ENCODE results near the gene PACRG. TPM values are rescaled to one million over a fixed set of nuclear protein-coding genes. Genes with fewer than 3 reads are reported as not detected.

PACRG gene
- total and polyA plus RNA-seq, 8 donors = 1.8 to 28.6 (median 3.2) TPM; not detected in 2

DNA sequence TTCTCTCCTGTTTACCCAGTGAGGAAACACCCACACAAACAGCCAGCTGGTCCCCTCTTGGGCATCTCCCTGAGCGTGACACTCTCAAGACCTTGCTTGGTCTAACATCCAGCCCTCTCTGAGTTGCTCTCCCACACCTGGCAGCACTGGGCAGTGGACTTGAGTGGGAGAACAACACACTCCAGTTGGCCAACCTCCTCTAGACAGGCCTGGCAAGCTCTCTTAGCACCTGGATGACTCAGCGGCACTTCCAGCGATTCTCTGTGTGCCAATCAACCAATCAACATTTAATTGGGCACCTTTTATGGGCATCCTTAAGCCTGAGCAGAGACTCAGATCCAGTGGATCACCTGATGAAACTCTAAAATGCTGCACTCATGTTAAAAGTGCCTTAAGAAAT lies 610.2 kb downstream of the PACRG start:
- no peak for TF ChIP-seq POLR2AphosphoS5 (IDR thresholded peaks at IDR 0.05)
- no peak for TF ChIP-seq EP300 (IDR thresholded peaks at IDR 0.05)
- TF ChIP-seq, protein P1, sequence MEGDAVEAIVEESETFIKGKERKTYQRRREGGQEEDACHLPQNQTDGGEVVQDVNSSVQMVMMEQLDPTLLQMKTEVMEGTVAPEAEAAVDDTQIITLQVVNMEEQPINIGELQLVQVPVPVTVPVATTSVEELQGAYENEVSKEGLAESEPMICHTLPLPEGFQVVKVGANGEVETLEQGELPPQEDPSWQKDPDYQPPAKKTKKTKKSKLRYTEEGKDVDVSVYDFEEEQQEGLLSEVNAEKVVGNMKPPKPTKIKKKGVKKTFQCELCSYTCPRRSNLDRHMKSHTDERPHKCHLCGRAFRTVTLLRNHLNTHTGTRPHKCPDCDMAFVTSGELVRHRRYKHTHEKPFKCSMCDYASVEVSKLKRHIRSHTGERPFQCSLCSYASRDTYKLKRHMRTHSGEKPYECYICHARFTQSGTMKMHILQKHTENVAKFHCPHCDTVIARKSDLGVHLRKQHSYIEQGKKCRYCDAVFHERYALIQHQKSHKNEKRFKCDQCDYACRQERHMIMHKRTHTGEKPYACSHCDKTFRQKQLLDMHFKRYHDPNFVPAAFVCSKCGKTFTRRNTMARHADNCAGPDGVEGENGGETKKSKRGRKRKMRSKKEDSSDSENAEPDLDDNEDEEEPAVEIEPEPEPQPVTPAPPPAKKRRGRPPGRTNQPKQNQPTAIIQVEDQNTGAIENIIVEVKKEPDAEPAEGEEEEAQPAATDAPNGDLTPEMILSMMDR (IDR thresholded peaks at IDR 0.05) = no peak
- TF ChIP-seq POLR2A (IDR thresholded peaks at IDR 0.05) = no peak
- H3K9me3 ChIP-seq = no peaks in the 10 kb centered on the region
- H3K27me3 ChIP-seq = no peaks in the 10 kb centered on the region
- no peak overlapping the region for H3K27ac ChIP-seq
- peaks cover 0 to 9% (median 3%) of the 10 kb centered on the region in 4 donors for H3K4me1 ChIP-seq
- no peak for DNase-seq
- 71 to 86% (median 83%) methylated on average over 3 of the region's 3 CpGs for WGBS, 5 donors
- no peak overlapping the region for H3K4me3 ChIP-seq
- intact Hi-C loops (cut with DNase I; ENCODE audit: low total_unique reads) = no loop called here
- H3K36me3 ChIP-seq = no peaks in the 10 kb centered on the region

DNA sequence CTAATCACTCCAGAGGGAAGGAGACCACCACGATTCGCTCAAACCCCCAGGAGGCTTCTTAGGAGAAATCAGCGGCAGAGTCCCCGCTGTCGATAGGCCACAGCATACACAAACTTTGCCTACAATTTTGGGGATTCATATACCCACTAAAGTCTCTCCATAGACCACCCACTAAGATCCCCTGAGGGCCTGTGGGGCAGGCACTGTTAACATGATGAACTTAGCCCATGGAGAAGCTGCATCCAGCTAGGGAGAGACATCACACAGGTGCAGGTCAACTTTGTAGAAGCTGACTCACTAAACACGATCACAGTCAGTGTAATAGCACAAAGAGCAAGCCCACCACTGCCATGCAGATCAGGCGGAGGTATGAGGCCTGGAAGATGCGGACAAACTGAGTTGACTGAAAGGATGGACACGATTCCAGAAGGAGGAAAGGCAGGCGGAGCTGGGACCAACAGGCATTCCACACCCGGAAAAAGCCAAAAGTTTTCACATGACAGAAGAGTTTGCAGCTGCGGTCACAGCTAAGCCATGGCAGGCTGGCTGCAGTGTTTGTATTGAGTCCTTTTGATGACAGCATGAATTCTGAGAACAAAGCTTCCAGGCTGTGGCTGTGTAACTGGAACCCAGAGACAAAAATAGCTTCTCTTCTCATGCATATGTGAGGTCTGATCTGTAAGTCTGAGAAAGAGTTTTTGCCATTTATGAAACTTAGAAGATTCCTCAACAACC lies 611.1 kb downstream of the PACRG start:
- H3K27me3 ChIP-seq = no peaks in the 10 kb centered on the region
- DNase-seq = peak in 1 of 2 donors; percentile 78
- H3K9me3 ChIP-seq = no peaks in the 10 kb centered on the region
- no peak overlapping the region for H3K4me3 ChIP-seq
- TF ChIP-seq, protein P1 (IDR thresholded peaks at IDR 0.05) = no peak
- TF ChIP-seq EP300 (IDR thresholded peaks at IDR 0.05) (no peak), POLR2A (IDR thresholded peaks at IDR 0.05) (no peak), POLR2AphosphoS5 (IDR thresholded peaks at IDR 0.05) (no peak)
- no peaks in the 10 kb centered on the region for H3K36me3 ChIP-seq
- peaks cover 0 to 9% (median 3%) of the 10 kb centered on the region in 4 donors for H3K4me1 ChIP-seq
- intact Hi-C loops (cut with DNase I; ENCODE audit: low total_unique reads) = no loop called here
- peak overlapping the region in 1 of 5 donors; percentile 27 for H3K27ac ChIP-seq
- 65 to 81% (median 68%) methylated on average over 12 of the region's 12 CpGs for WGBS, 5 donors

DNA sequence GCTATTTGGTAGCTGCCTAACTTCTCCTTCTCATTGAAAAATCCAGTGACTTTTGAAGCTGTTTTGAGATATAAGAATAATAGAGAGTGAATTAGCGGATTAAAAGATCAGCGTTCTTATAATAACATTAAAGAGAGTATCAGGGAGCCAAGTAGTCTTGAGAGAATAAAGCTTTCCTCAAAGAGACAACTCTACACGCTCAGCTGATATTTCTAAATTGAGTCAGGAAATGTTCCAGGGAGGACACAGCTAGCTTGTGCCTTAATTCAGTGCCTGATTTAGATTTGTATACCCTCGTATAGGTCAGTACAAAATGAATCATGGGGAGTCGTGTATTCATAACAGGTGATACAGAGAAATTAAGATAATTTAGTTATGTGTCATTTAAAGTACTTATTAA lies 611.7 kb downstream of the PACRG start:
- Histone ChIP-seq H3K4me3 (no peak overlapping the region), H3K27me3 (no peaks in the 10 kb centered on the region), H3K9me3 (no peaks in the 10 kb centered on the region), H3K4me1 (peaks cover 0 to 9% (median 3%) of the 10 kb centered on the region in 4 donors), H3K36me3 (no peaks in the 10 kb centered on the region), H3K27ac (peak overlapping the region in 2 of 5 donors; percentile 8 to 27)
- 56 to 72% (median 67%) methylated on average over 5 of the region's 5 CpGs for WGBS, 5 donors
- intact Hi-C loops (cut with DNase I; ENCODE audit: low total_unique reads) = no loop called here
- TF ChIP-seq EP300 (IDR thresholded peaks at IDR 0.05) (no peak), POLR2AphosphoS5 (IDR thresholded peaks at IDR 0.05) (no peak), POLR2A (IDR thresholded peaks at IDR 0.05) (no peak)
- TF ChIP-seq, protein P1 (IDR thresholded peaks at IDR 0.05) = no peak
- no peak for DNase-seq

DNA sequence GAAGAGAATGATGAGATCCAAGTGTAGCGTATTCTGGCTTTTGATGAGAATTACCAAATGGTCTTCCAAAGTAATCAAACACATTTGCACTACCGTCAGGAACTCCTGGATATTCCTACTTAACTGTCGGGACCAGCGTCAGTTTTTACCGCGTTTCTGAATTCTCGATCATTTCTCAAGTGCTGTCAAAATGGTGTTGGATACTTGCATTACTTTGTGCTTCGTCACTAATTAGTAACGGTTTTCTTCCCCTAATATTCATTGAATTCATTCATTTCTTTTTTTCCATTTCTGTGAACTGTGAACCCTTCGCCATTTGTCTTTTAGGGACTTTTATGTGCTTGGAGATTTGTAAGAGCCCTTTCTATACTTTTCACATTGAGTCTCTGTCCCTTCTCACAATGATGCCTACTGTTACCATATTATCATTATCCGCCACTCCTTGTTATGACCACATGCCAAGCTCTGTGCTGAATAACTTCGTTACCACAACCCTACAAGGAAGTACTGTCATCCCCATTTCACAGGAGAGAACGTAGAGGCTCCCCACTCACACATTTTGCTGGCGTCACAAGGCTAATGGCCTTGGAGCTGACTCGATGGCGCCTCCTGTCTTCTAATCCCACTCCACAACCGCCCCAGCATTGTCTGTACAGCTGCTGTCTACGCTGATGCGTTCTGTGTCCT lies 612.6 kb downstream of the PACRG start:
- 92 to 95% (median 94%) methylated on average over 19 of the region's 19 CpGs for WGBS, 5 donors
- no peak overlapping the region for H3K27ac ChIP-seq
- intact Hi-C loops (cut with DNase I; ENCODE audit: low total_unique reads) = no loop called here

More for the DNA sequence above, 612.6 kb downstream of the PACRG start:
- H3K4me1 ChIP-seq = peaks cover 0 to 9% (median under 1%) of the 10 kb centered on the region in 4 donors
- no peak for TF ChIP-seq POLR2A (IDR thresholded peaks at IDR 0.05)
- TF ChIP-seq, protein P1 (IDR thresholded peaks at IDR 0.05) = no peak
- no peak for DNase-seq
- H3K4me3 ChIP-seq = no peak overlapping the region
- H3K36me3 ChIP-seq = no peaks in the 10 kb centered on the region
- H3K9me3 ChIP-seq = no peaks in the 10 kb centered on the region
- H3K27me3 ChIP-seq = no peaks in the 10 kb centered on the region

Data from stomach (tissue), 9 donors.